Muscle of back (tissue), 11 donors: ENCODE data around the gene CORO2B. TPM values are rescaled to one million over a fixed set of nuclear protein-coding genes. Genes with fewer than 3 reads are reported as not detected.

Experiments used
- DNase-seq, 3 donors: peaks; one replicate each; pipeline versions ENCODE4 v3.0.0 to v3.0.0-alpha.2; 2013
- polyA plus RNA-seq, 10 donors: library from polyadenylated mRNA; unstranded; fragments of 120-200 nt; gene quantifications; one replicate each; pipeline ENCODE4 v1.2.1, GENCODE V29; 2013; ENCODE audit not compliant: insufficient read length in 10 of 10

The CORO2B gene
- polyA plus RNA-seq, 10 donors, result 4.9 to 7.5 (median 6.0) TPM

GRCh38 chr15:68553314-68553993 lies 25.3 kb upstream of the CORO2B start:
- DNase-seq, result no peak

DNA sequence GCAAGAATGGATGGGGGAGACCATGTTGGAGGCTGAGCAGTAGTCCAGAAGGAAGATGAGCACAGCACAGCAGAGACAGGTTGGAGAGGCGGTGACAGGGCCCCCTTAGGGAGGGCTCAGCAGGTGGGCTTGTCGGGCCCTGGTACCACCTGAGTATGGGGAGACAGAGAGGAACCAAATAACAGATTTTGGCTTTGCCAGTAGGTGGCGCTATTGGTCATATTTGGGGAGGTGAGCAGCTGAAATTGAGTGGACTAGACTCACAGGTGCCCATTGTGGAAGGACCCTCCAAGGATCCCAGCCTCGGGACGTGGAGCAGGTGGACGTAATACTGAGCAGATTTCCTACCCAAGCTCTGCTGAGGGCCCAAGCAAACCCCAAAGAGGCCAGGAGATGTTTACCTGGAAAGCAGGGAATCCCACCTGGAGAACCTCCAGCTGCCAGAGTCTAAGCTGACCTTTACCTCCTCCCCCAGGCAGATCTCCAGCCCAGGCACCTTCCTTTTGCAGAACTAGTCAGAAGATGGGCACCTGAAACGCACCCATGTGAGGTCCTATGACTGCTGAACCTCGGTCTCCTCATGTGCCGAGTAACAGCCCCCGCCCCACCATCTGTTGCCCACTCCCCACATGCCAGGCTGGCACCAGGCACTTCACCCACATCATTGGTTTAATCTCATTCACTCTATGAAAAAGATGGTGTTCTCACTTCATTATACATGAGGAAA lies 24.6 kb upstream of the CORO2B start:
- peak; percentile 57 to 75 (median 65) for DNase-seq

DNA sequence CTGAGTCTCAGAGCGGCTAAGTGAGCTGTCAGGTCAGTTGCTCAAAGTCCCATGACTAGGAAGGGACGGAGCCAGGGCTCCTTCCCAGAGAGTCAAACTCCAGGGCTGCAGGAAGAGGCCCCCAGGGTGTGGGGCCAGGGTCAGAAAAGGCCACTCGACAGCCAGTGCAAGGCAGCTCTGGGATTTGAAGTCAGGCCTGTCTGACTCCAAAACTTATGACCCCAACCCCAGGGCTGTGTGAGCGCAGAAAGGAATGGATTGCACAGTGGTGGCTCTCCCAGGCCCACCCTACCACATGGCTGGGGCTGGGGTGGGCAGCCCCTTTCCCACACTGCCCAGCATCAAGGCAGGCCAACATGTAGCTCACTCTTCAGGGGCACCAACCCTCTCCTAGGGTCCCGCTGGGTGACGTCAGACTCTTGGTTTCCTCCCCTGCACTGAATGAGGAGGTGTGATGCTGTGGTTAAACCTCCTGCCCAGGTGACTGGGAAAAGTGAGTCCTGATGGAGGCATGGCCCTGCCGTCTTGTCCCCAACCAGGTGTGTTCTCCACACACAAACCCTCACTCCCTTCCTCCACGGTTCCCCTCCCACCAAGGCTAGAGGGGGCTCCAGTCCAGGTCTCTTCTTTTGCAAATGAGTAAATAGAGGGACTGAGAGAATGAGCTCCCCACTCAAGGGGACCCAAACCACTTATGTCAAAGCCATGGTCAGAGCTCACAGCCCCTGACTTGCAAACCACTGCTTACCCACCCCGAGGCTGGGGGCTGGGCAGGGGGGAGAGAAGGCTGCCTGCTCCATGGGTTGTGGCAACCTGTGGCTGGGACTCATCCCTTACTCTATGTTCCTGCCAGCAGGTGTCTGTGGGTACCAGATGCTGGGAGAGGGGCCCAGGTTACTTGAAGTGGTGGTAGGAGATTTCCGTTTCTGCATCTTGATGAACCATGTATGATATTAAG lies 23.8 kb upstream of the CORO2B start:
- DNase-seq, result no peak

GRCh38 chr15:68555679-68556037 lies 23.1 kb upstream of the CORO2B start:
- no peak for DNase-seq

GRCh38 chr15:68556139-68556990 lies 22.4 kb upstream of the CORO2B start:
- no peak for DNase-seq

DNA sequence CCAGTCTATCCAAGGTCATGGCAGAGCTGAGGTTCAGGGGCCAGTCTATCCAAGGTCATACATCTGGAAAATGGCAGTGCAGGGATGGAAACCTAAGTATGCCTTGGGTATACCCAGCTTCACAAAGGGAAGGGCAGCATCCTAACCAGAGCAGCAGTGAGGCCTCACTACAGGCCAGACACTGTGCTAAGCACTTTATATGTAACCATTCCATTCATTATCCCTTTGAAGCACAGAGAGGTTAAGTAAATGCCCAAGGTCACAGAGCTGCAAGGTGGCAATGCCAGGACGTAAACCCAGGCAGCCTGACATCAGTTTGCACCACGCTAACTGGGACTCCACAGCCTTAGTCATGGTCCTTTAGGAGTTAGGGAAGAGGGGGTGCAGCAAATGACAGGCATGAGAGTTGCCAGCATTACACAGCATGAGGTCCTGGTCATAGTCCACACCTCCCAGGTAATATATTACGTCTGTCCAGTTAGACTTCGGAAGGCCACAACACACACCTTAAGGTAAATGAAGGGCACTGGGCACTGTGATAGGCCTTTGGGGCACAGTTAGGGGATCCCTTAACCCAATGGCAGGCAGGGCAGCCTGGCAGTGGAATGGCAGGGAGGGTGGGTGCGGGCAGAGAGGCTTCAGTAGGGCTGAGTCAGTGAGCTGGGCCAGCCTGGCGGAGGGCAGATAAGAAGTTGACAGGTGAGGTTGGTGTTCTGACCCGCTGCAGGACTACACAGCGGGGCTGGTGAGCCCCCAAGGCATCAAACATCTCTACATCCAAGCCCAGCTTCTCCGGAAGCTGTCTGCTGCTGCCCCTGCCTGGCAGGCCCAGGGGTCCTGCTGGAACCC lies 21.1 kb upstream of the CORO2B start:
- peak in 1 of 3 donors; percentile 1 for DNase-seq

DNA sequence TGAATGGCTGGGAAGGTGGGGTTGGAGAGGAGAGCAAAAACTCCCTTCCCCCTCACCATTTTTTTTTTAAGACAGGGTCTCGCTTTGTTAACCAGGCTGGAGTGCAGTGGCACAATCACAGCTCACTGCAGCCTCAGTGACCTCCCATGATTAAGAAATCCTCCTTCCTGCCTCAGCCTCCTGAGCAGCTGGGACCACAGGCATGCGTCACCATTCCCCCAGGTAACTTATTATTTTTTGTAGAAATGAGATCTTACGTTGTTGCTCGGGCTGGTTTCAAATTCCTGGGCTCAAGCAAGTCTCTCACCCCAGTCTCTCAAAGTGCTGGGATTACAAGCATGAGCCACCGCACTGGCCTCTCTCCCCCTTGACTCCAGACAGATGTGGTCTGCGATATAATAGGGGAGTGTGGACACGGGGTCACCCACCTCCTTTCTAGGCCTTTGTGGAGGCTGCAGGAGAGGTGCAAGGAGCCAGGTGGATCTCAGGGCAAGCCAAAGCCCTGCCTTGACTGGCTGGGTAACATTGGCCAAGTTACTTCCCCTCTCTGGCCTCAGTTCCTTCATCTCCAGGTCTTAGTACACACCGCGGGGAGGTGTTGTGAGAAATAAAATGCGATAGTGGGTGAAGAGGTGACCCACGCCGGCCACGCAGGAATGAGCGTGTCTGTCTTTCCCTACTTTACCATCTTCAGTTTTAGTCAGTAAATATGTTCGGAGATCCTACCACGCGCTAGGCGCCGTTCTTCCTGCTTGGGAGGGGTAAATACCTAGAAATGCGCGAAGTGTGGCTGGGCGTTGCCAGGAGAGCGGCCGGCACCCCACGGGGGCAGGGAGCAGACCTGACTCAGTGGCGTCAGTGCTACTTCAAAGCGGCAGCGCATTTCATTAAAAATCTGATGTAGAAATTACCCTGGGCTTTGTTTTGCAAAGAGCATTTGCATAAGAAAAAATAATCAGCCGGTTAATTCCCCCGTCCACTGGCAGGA lies 20.2 kb upstream of the CORO2B start:
- peak in 1 of 3 donors; percentile 36 for DNase-seq

GRCh38 chr15:68559345-68560310 lies 19.2 kb upstream of the CORO2B start:
- peak; percentile 66 to 94 (median 84) for DNase-seq

DNA sequence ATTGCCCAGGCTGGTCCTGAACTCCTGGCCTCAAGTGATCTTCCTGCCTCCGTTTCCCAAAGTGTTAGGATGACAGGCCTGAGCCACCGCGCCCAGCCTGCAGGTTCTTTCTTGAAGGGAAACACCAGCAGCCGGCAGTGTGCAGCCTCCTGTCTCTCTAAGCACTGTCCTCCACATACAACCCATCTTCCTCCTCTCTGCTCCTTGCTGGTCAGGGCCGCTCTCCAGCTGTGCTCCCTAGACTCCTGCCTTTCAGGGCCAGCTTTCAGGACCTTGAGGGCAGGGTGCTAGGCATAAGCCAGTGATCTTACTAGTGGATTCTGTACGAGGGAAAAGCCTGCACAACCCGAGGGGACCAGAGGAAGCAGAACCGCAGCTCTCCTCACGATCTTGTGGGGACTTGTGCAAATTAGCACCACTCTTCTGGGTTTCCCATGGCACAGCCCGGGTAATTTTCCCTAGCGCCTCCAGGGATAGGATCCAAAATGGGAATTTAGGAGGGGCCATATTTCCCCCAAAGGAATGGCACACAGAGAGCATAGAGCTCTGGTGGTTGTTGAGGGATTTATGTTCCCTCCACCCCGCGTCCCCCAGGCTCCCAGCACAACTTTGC lies 18.2 kb upstream of the CORO2B start:
- DNase-seq, result peak in 1 of 3 donors; percentile 13

GRCh38 chr15:68561171-68561900 lies 17.5 kb upstream of the CORO2B start:
- DNase-seq, result no peak

DNA sequence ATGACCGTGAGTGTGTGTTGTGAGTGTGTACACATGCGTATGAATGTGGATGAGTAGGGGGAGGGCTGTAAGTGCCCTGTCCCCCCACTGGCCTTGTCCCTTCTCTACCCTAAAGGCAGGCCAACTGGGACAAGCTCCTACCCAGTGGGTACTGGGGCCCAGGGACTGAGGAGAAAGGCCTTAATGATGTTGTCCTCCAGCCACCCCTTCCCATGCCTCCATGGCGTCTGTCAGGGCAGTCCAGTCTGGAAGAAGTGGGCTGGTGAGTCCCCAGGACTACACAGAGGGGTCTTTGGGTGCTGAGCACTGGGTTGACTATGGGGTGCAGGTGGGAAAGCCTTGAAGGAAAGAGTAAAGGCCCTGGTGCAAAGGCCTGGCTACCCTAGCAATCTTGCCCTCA lies 16.9 kb upstream of the CORO2B start:
- DNase-seq, result peak in 1 of 3 donors; percentile 2

GRCh38 chr15:68564173-68564572 lies 14.6 kb upstream of the CORO2B start:
- DNase-seq, result no peak

DNA sequence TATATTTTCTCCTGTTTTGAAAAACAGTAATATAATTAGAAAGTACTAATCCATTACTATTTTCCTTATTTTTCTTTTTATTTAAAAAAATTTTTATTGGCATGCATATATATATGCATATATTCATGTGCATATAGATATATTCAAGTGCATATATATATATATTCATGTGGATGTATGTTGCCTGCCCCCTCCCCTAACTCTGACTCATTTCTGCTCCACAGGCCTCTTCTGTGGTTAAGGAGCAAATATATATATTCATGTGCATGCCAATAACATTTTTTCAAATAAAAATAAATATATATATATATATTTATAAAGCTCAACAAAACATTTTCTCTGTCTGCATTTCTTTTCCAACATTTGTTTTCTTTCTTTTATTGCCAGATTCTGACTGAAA lies 13.6 kb upstream of the CORO2B start:
- no peak for DNase-seq

GRCh38 chr15:68565726-68566125 lies 13.1 kb upstream of the CORO2B start:
- DNase-seq, result no peak

- DNase-seq, result no peak
Observed at GRCh38 chr15:68566377-68566954, 12.3 kb upstream of the CORO2B start.

DNA sequence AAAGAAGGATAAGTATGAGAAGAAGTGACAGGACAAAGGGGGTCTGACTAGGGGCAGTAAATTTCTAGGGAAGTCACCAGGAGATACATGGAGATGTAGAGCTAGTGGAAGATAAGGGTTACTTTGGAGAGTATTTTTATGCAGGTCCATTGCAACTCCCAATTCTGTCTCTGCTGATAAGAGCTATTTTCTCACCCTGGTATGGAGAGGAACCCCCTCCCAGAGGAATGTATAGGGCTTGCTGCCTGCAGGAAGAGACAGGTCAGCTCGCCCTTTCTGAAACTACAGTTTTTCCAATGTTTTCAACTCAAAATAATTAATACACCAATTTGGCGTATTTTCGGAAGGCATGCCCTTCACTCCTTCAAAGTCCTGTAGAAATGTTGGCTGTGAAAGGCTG lies 11.4 kb upstream of the CORO2B start:
- DNase-seq, result no peak
